ENCODE results near the gene CD34. TPM values are rescaled to one million over a fixed set of nuclear protein-coding genes. Genes with fewer than 3 reads are reported as not detected.

CD34 gene
- total RNA-seq, 1 experiment from 2014 or later = not detected

DNA sequence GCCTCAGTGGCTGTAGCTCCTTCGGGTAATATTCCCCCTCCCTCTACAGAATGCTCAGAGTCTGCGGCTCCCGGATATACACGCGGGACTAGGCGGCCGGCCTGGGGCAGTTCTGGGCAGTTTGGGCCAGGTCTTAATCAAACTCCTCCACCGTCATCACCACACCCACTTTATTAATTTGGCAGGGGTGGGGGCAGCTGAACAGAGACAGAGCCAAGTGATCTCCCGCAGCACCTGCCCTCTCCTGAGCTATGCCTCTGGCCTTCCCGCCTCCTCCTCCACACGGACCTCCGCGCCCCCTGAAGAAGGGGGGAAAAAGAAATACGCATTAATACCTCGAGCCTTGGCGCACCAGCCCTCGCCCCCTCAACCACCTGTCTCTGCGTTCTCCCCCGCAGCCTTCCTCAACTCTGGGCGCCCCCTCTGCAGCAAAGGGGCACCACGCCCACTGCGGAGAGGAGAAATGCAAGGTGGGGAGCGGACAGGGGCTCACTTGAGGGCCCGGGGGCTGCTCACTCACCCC is 42.6 kb downstream of the CD34 start:
- DNase-seq (ENCODE audit: low read depth, low spot score) = no peak
- in situ Hi-C loops (cut with HindIII; ENCODE audit: low pct_unique_long_range_greater_than_20kb, low sequenced_read_pairs) = no loop called here

DNA sequence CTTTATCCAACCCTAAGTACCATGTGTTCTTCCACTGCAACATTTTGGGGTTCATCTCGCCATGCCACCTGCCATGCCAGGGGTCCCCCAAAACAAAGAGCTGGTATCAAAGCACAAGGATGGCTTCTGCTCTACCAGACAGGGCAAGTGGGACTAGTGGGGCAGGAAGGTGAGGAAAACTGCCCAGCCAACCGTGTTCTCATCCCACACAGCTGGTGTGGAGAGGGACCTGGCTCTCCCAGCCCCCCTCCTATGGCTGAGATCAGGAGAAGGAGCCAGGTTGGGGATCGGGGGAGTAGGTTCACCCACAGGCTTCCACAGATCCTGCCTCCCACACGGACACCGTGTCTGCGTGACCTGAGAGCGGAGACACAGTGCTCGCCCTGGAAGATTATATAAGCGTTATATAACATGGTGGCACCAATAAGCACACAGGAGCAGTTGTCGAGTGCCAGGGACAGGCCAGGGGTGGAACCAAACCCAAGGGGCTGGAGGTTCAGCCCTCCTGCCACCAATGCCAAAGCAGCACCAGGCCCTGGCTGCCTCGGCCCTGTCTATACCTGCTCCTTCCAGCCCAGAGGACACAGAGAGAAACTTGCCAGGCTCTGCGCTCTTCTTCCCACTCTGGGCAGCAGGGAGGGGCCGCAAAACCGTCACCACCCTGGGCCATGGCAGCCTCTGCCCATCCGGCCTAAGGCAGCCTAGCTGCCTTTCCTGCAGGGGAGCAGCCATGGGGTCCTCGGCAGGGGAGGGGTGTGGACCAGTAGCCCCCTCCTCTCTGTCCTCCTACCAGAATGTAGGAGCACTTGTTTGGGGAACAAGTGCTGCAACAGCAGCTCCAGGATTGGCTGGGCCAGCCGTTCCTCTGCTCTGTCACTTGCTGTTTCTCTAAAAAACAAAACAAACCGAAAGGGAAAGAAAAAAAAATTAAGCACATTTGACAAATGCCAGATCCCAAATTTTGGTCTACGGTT is 43.5 kb downstream of the CD34 start:
- in situ Hi-C loops (cut with HindIII; ENCODE audit: low pct_unique_long_range_greater_than_20kb, low sequenced_read_pairs) = no loop called here
- DNase-seq (ENCODE audit: low read depth, low spot score) = no peak

DNA sequence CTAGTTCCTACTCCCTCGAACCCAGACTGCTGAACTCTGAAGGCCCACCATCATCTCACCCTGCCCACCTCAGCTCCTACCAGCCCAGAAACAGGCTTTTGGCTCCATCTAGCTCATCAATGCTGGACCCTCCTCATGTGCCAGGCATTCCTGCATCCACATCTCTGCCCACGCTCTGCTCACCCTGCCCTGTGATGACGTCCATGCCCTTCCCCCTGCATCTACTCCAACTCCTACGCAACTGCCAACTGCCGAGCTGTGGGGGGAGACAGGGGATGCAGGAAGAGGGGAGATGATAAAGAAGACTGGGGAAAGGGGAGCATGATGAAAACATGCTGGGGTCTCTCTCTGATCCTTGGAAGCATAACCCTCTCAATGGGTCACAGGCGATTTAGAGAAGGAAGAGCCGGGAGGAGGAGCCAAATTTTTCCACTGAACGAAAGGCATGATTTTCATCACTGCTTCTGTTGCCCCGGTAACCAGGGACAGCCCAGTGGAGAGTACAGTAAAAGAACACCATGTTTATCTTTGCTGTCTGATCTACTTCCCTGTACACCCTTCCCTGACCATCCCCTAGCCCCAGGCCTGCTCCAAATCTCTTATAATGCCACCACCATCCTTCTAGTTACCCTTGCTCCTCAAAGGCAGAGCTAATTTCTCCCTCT is 44.3 kb downstream of the CD34 start:
- DNase-seq (ENCODE audit: low read depth, low spot score) = no peak
- in situ Hi-C loops (cut with HindIII; ENCODE audit: low pct_unique_long_range_greater_than_20kb, low sequenced_read_pairs) = no loop called here

DNA sequence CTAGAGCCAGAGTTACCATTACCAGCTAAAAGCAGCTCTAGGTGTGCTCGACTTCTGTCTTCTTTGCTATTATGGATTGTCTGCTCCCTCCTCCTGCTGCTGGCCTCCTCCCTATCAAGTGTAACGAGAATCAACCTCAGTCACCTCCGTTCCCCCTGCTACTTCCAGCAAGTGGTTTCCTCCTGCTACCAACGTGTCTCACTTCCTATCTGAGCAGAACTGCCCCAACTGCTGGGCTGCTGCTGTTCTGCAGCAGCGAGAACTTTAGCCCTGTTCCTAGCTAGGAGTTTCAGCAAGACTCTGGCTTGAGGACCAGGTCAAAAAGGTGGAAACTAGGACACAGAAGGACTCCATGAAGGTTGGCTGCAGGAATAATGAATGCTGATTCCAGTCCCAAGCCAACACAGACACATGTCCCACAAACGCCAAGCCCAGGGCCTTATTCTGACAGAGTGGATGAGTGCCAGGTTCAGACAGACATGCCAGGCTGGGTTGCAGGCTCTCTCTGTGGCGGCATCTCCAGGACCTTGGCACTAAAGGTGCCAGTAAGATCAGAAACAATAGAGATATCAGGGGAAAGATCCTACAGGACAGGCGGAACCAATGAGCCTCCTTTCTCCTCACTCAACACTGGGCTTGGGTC is 46.9 kb downstream of the CD34 start:
- in situ Hi-C loops (cut with HindIII; ENCODE audit: low pct_unique_long_range_greater_than_20kb, low sequenced_read_pairs) = no loop called here
- DNase-seq (ENCODE audit: low read depth, low spot score) = no peak

DNA sequence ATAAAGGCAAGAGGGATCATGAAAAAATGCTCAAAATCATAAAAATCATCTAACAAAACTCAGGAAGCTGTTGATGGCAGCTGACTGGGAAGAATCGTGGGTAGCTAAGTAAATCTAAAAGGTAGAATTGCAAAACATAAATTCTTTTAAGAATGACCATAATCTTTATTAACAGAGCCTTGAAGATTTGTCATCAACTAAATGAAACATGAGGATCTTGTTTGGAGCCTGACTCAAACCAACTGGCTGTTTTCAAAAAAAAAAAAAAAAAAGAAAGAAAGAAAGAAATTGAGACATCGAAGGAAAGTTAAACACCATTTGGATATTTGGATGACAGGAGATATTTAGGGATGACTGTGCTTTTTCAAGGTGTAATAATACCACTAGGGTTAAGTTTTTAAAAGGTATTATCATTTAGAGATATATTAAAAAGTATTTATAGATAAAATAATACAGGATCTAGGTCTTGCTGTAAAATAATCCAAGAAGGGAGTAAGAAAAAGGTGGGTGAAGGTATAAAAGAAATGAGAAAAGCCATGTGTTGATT is 48.6 kb downstream of the CD34 start:
- in situ Hi-C loops (cut with HindIII; ENCODE audit: low pct_unique_long_range_greater_than_20kb, low sequenced_read_pairs) = no loop called here
- no peak for DNase-seq (ENCODE audit: low read depth, low spot score)

DNA sequence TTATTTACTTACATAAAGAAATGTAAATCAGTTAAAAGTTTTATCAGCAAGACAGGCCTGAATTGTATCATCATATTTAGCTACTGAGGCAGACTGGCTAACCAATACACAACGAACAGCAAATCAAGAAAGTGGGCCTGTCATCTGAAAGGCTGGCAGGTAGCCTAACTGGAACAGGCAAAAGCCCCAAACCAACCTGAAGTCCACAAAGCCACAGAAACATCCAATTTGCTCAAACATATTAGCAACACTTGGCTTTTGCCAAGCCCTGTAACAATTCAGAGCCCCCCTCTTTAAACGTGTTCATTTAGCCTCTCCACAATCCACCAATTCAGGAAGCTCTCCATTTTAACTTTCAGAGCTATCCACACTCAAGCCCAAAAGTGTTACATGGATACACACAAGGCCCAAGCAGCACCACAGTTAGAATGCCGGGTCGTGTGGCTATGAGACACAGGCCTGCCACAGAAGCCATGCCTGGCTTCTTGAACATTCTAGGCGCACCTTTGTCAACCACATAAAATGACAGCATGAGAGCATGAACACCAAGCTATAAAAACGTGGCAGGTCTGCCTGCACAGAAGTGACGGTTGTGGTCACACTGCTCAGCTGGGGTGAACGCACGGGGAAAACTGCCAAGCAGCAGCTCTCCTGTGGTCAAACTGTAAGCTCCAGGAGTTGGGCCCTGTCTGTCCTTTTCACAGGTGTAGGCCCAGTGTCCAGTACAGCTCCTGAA is 49.3 kb downstream of the CD34 start:
- in situ Hi-C loops (cut with HindIII; ENCODE audit: low pct_unique_long_range_greater_than_20kb, low sequenced_read_pairs) = no loop called here
- no peak for DNase-seq (ENCODE audit: low read depth, low spot score)

DNA sequence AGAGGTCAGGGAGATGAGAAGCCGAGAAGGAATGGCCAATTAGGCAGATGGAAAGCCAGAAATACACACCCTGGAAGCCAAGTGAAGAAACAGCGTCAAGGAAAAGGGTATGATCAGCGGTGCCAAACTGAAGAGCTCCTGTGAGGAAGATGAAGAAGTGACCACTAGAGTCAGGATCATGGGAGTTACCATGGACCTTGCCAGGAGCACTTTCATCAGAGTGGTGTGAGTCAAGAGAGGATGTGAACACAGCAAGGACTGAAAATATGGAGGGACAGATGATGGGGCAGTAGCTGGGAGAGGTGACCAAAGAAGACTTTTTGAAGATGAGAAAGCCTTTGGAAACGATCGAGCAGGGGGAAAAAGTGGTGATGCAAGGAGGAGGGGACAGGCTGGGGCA is 50.4 kb downstream of the CD34 start:
- in situ Hi-C loops (cut with HindIII; ENCODE audit: low pct_unique_long_range_greater_than_20kb, low sequenced_read_pairs) = no loop called here
- no peak for DNase-seq (ENCODE audit: low read depth, low spot score)

DNA sequence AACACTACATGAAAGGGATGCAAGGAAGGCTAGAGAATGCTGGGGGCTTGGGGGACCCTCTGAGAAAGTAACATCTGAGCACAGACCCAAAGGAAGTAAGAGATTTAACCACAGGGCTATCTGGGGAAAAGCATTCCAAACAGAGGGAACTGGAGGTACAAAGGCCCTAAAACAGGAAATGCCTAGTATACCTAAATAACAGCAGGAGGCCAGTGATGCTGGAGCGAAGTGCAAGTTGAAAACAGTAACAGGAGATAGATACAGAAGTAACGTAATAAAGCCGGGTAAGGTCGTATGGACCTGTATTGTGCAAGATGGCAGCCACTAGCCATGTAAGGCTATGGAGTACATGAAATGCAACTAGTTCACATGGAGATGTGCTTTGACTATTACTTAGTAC is 52.1 kb downstream of the CD34 start:
- in situ Hi-C loops (cut with HindIII; ENCODE audit: low pct_unique_long_range_greater_than_20kb, low sequenced_read_pairs) = no loop called here
- DNase-seq (ENCODE audit: low read depth, low spot score) = no peak

DNA sequence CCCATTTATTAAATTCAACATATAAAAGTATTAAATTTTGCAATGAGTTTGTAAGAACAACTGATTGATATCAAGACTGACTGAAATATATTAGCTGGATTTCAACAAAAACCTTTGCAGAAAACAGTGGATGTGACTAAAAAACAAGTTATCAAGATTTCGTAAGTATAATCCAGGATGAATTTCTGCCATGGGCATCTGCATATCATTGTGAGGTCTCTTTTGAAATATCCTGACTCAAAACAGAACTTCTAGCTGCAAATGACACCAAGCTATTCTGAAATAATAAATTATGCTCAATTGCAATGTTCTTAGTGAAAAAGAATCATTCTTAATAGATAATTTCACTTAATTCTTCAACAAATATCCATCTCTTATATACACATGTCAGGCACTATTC is 52.6 kb downstream of the CD34 start:
- in situ Hi-C loops (cut with HindIII; ENCODE audit: low pct_unique_long_range_greater_than_20kb, low sequenced_read_pairs) = no loop called here
- no peak for DNase-seq (ENCODE audit: low read depth, low spot score)

DNA sequence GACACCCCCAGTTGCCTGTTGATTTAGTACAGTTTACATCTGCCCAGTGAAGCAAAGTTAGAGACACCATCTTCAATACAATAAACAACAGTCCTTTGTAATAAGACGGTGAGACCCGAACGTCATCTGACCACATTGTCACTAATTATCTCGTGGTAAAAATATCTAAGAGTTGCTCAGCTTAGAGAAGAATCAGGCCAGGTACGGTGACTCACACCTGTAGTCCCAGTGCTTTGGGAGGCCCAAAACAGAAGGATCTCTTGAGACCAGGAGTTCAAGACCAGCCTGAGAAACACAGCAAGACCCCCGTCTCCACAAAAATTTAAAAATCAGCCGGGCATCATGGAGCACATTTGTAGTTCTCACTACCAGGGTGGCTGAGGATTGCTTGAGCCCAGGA is 53.5 kb downstream of the CD34 start:
- in situ Hi-C loops (cut with HindIII; ENCODE audit: low pct_unique_long_range_greater_than_20kb, low sequenced_read_pairs) = no loop called here
- peak; percentile 10 for DNase-seq (ENCODE audit: low read depth, low spot score)

DNA sequence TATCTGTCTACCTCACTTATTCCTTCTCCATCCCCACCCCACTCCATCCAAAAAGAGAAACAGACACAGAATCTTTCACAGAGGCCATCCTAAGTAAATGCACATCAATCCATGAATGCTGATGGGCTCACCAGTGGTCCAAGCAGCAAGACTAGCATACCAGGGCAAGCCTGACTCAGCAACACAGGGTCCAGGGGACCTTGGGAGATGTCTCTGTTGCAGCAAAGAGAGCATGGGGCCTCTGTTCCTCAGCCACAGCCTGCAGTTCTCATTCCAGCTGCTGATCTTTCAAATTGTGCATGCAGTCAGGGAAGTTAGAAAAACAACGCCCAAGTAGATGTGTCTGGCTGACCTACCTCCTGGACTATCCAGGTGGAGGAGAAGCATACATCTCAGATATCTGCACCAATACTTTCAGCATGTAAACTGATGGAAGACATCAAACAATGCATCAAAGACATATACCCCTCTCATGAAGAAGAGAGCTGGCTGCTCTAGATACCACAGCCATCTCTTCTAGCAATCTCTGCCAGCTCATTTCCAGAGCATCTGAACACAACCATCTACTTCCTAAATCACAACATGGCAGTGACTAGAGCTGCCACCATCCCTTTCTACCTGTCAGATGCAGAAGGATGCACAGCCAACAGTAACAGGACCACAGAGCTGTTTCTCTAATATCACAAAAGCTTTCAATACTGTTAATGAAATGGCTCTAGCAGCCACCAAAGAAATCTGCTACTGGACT is 54.5 kb downstream of the CD34 start:
- no peak for DNase-seq (ENCODE audit: low read depth, low spot score)
- in situ Hi-C loops (cut with HindIII; ENCODE audit: low pct_unique_long_range_greater_than_20kb, low sequenced_read_pairs) = no loop called here

DNA sequence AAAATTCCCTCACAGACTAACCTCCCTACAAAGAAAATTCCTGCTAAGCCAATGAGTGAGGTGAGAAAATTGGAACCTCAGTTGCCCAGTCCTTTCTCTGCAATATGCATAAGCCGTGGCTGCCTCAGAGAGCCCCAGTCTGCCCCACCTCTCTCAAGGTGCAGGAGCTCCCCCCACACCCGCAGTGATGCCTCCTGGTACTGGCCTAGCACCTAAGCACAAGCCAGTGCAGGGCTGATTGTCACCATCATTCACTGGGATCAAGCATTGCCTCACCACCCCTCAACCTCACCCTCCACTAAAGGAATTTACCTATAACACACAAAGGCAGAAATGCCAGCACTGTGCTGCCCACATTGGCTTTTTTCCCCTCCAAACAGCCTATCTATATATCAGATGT is 56.9 kb downstream of the CD34 start:
- in situ Hi-C loops (cut with HindIII; ENCODE audit: low pct_unique_long_range_greater_than_20kb, low sequenced_read_pairs) = no loop called here
- DNase-seq (ENCODE audit: low read depth, low spot score) = no peak

DNA sequence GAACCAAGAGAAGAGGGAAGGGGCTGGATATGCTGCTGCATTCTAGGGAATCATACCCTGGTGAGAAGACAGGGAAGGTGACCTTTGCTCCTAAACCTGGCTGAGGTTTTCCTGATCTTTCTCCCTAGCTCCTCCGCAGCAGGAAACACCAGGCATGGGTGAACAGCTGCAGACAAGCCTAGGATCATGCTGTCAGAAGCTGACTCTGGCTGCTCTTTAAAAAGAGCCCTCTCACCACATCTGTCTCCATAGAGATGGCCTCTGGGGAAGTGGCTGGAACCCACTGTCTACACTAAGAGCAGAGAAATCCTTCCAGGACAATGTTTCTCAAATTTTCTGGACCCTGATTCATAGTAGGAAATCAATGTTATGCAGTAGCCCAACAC is 57.6 kb downstream of the CD34 start:
- in situ Hi-C loops (cut with HindIII; ENCODE audit: low pct_unique_long_range_greater_than_20kb, low sequenced_read_pairs) = no loop called here
- DNase-seq (ENCODE audit: low read depth, low spot score) = no peak

DNA sequence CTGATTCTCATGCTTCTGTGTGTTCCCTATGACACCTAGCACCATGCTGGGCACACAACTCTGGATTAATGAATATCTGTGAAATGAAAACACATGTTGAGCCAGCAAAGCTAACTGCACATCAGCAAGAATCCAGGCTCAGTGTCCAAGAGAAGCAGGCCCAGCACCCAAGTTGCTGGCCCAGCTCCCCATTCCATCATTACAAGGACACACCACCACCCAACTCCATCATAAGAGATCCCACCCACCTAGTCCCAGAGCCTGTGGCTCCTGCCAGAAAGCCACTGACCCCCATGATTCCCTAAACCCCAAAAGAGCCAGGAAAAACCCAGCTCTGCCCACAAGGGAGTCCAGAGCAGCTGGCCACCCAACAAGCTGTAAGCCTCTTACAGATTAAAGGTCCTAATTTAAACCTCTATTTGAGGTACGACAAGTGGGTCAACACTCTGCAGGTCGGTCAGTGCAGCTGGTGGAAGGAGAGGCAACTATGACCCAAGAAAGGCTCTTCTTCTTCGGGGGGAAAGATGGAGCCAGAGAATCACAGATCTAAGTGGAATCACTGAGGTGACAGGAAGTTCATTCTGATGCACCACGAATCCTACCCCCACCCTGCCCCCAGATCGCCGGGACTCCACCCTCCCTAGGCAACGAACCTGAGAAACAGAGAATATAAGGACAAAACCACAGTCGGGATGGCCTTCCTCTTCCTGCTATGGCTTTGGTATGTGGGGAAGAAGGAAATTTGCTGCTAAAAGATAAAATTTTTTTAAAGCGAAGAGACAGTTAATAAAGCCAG is 58.2 kb downstream of the CD34 start:
- no peak for DNase-seq (ENCODE audit: low read depth, low spot score)
- in situ Hi-C loops (cut with HindIII; ENCODE audit: low pct_unique_long_range_greater_than_20kb, low sequenced_read_pairs) = no loop called here

DNA sequence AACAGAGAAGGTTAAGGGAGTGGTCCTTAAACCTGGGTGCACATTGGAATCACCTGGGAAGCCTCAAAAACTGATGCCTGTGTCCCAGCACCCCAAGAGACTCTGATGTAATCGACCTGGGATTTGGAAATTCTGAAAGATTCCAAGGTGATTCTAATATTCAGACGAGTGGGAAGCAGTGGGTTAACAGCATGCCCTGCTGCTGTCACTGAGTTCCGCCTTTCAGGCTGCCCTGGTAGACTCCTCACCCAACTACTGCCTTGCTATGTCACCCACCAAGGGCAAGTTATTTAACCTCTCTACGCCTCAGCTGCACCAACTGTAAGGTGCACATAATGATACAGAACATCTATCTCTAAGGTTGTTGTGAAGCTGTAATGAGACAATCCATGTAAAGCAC is 59.2 kb downstream of the CD34 start:
- no peak for DNase-seq (ENCODE audit: low read depth, low spot score)
- in situ Hi-C loops (cut with HindIII; ENCODE audit: low pct_unique_long_range_greater_than_20kb, low sequenced_read_pairs) = no loop called here

All from SK-MEL-5 (cell line).